Calu3 (cell line): ENCODE measurements around the gene ICOS. TPM values are rescaled to one million over a fixed set of nuclear protein-coding genes. Genes with fewer than 3 reads are reported as not detected.
"Not testable (repeated sequence)": the region's sequence is repeated elsewhere in the genome, so short reads cannot be mapped to it uniquely, and the experiment has no call there.

ENCODE experiments used
- BruUV-seq: library from RNA; stranded (reverse); fragments of 400-500 nt; replicated peaks from 2 replicates; lab custom pipeline; 2021; lab: Mats Ljungman, UMichigan
- CTCF ChIA-PET: fragments of 300-600 bp; sonication (Branson Sonifier 250); formaldehyde crosslinking; loops from one replicate; lab custom pipeline; 2022; ENCODE audit warnings: antibody characterized with exemption; lab: Charles Lee
- DNase-seq: peaks from one replicate; pipeline ENCODE4 v3.0.0; 2022
- H3K27ac Mint-ChIP-seq: one replicate; pipeline ENCODE4 v1.8.0; 2022; ENCODE audit warnings: mixed read lengths; ENCODE audit not compliant: unreplicated experiment
- H3K27me3 Mint-ChIP-seq: one replicate; pipeline ENCODE4 v1.8.0; 2022; ENCODE audit warnings: mixed read lengths; ENCODE audit not compliant: unreplicated experiment
- H3K36me3 Mint-ChIP-seq: one replicate; pipeline ENCODE4 v1.8.0; 2022; ENCODE audit warnings: mild to moderate bottlenecking, moderate library complexity, mixed read lengths; ENCODE audit not compliant: insufficient read depth, unreplicated experiment
- H3K4me1 Mint-ChIP-seq: one replicate; pipeline ENCODE4 v1.8.0; 2022; ENCODE audit warnings: mild to moderate bottlenecking, low read depth, mixed read lengths; ENCODE audit not compliant: unreplicated experiment
- H3K4me3 Mint-ChIP-seq: one replicate; pipeline ENCODE4 v1.8.0; 2022; ENCODE audit warnings: mild to moderate bottlenecking, low read depth, moderate library complexity, mixed read lengths; ENCODE audit not compliant: unreplicated experiment
- H3K9me3 Mint-ChIP-seq: one replicate; pipeline ENCODE4 v1.8.0; 2022; ENCODE audit warnings: low read depth, mixed read lengths; ENCODE audit not compliant: unreplicated experiment
- intact Hi-C: fragments of 100-400 bp; cut with micrococcal nuclease; formaldehyde crosslinking; loops from one replicate; pipeline ENCODE4 v1.10.0; 2022; ENCODE audit not compliant: unreplicated experiment
- total RNA-seq: library from RNA; stranded (reverse); gene quantifications from 2 replicates; pipeline ENCODE4 v1.2.3, GENCODE V29; 2022
- TF ChIP-seq, protein P1 (sequence below): fragments of 200-600 bp; IDR thresholded peaks from one replicate; pipeline ENCODE4 v1.8.0; 2022; ENCODE audit warnings: antibody characterized with exemption; ENCODE audit not compliant: unreplicated experiment

ICOS gene
- total RNA-seq, 1 experiment from 2014 or later: not detected

DNA sequence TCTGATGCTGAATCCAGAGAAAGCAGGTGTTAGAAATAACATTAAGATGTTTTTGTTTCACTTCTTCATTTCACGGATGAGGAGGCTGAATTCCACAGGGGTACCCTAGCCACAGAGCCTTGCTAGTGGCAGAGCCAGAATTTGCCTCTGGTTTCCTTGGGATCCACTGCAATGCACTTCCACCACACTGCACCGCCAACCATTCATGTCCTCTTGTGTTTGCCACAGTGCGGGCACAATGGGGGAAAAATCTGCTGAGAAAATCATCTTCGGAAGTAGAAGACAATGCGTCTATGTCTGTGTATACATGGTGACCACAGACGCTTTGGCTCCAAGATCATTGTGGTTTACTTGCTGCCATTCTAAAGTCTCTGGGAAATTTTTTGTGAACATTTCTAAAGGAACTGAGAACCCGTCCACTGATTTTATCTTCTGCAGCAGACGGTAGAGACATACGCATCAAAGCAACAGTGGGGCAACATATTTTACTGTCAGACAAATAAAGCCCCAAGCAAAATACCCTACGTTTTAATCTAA, 14.9 kb downstream of the ICOS start:
- no peak for DNase-seq
- Mint-ChIP-seq H3K4me3 (no peak overlapping the region), H3K9me3 (no peaks in the 10 kb centered on the region), H3K4me1 (peaks cover 16% of the 10 kb centered on the region), H3K36me3 (no peaks in the 10 kb centered on the region), H3K27me3 (no peaks in the 10 kb centered on the region), H3K27ac (no peak overlapping the region)
- no TSS peak for BruUV-seq
- intact Hi-C loops: no loop called here
- TF ChIP-seq, protein P1, sequence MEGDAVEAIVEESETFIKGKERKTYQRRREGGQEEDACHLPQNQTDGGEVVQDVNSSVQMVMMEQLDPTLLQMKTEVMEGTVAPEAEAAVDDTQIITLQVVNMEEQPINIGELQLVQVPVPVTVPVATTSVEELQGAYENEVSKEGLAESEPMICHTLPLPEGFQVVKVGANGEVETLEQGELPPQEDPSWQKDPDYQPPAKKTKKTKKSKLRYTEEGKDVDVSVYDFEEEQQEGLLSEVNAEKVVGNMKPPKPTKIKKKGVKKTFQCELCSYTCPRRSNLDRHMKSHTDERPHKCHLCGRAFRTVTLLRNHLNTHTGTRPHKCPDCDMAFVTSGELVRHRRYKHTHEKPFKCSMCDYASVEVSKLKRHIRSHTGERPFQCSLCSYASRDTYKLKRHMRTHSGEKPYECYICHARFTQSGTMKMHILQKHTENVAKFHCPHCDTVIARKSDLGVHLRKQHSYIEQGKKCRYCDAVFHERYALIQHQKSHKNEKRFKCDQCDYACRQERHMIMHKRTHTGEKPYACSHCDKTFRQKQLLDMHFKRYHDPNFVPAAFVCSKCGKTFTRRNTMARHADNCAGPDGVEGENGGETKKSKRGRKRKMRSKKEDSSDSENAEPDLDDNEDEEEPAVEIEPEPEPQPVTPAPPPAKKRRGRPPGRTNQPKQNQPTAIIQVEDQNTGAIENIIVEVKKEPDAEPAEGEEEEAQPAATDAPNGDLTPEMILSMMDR: no peak
- CTCF ChIA-PET: no interaction called here

GRCh38 chr2:203959265-203959664, 22.7 kb downstream of the ICOS start:
- no peaks in the 10 kb centered on the region for H3K36me3 Mint-ChIP-seq
- CTCF ChIA-PET: no interaction called here

DNA sequence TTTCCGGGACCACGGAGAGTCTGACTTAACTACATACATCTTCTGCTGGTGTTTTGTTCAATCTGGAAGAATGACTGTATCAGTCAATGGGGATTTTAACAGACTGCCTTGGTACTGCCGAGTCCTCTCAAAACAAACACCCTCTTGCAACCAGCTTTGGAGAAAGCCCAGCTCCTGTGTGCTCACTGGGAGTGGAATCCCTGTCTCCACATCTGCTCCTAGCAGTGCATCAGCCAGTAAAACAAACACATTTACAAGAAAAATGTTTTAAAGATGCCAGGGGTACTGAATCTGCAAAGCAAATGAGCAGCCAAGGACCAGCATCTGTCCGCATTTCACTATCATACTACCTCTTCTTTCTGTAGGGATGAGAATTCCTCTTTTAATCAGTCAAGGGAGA, 23.1 kb downstream of the ICOS start:
- Mint-ChIP-seq H3K4me1 (no peaks in the 10 kb centered on the region), H3K4me3 (no peak overlapping the region), H3K27ac (no peak overlapping the region), H3K9me3 (no peaks in the 10 kb centered on the region), H3K27me3 (peaks cover 42% of the 10 kb centered on the region), H3K36me3 (no peaks in the 10 kb centered on the region)
- CTCF ChIA-PET: no interaction called here
- no peak for DNase-seq
- no TSS peak for BruUV-seq
- intact Hi-C loops: no loop called here
- TF ChIP-seq, protein P1: no peak

More at GRCh38 chr2:203959265-203959664, 22.7 kb downstream of the ICOS start:
- Mint-ChIP-seq H3K27me3 (peaks cover 38% of the 10 kb centered on the region), H3K4me3 (no peak overlapping the region), H3K4me1 (no peaks in the 10 kb centered on the region), H3K27ac (no peak overlapping the region), H3K9me3 (no peaks in the 10 kb centered on the region)
- no peak for DNase-seq
- intact Hi-C loops: no loop called here
- no TSS peak for BruUV-seq
- TF ChIP-seq, protein P1: no peak

DNA sequence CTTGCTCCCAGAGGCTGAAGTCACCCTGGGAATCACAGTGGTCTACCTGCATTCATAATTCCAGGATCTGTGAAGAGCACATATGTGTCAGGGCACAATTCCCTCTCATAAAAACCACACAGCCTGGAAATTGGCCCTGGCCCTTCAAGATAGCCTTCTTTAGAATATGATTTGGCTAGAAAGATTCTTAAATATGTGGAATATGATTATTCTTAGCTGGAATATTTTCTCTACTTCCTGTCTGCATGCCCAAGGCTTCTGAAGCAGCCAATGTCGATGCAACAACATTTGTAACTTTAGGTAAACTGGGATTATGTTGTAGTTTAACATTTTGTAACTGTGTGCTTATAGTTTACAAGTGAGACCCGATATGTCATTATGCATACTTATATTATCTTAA, 24.2 kb downstream of the ICOS start:
- Mint-ChIP-seq H3K4me3 (no peak overlapping the region), H3K27me3 (peaks cover 54% of the 10 kb centered on the region), H3K4me1 (no peaks in the 10 kb centered on the region), H3K9me3 (no peaks in the 10 kb centered on the region), H3K36me3 (no peaks in the 10 kb centered on the region), H3K27ac (no peak overlapping the region)
- no peak for DNase-seq
- no TSS peak for BruUV-seq
- CTCF ChIA-PET: no interaction called here
- TF ChIP-seq, protein P1: no peak
- intact Hi-C loops: no loop called here

DNA sequence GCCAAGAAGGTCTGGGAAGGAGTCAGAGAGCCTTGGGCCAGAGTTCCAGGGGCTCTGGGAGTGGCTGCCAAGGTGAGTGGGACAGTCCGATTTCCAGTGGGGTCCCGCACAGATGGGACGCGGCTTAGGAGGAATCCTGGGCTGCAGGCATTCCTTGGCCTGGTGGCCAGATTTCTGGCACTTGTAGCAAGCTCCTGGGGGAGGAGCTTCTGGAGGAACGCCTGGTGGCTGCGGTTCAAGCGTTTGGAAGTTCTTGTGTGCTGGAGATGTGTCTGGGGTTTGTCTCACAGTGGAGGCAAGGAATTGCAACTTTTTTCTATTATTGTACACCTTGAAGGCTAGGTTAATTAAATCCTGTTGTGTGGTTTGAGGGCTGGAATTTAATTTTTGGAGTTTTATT, 28.6 kb downstream of the ICOS start:
- intact Hi-C loops: not testable (repeated sequence)

More for the DNA sequence above, 28.6 kb downstream of the ICOS start:
- H3K4me1 Mint-ChIP-seq, H3K36me3 Mint-ChIP-seq, H3K27ac Mint-ChIP-seq, H3K4me3 Mint-ChIP-seq, H3K9me3 Mint-ChIP-seq, BruUV-seq, CTCF ChIA-PET, DNase-seq: not testable (repeated sequence)
- peaks cover 67% of the 10 kb centered on the region for H3K27me3 Mint-ChIP-seq
